MCF 10A (cell line): ENCODE data around the gene UNC13C. TPM values are rescaled to one million over a fixed set of nuclear protein-coding genes. Genes with fewer than 3 reads are reported as not detected.

Experiments used
- BruUV-seq: library from RNA; stranded (reverse); fragments of 400-500 nt; replicated peaks from 2 replicates; lab custom pipeline; 2021; lab: Mats Ljungman, UMichigan
- CTCF ChIA-PET: fragments of 300-600 bp; sonication (Branson Sonifier 250); formaldehyde crosslinking; extraction: SDS; loops from one replicate; lab custom pipeline; 2021; ENCODE audit warnings: antibody characterized with exemption, inconsistent platforms; lab: Yijun Ruan, JAX
- POLR2A ChIA-PET: fragments of 300-600, 350-650 bp; sonication (Branson Sonifier 250); formaldehyde crosslinking; extraction: SDS; loops from one replicate; lab custom pipeline; 2020; ENCODE audit warnings: antibody characterized with exemption, inconsistent platforms; lab: Yijun Ruan, JAX
- DNase-seq: peaks from one replicate; pipeline ENCODE4 v3.0.0-alpha.2; 2018; ENCODE audit not compliant: unreplicated experiment
- H3K27ac Mint-ChIP-seq: one replicate; pipeline ENCODE4 v1.8.0; 2022; ENCODE audit warnings: mild to moderate bottlenecking, low read depth, mixed read lengths; ENCODE audit not compliant: unreplicated experiment
- H3K27me3 Mint-ChIP-seq: one replicate; pipeline ENCODE4 v1.8.0; 2022; ENCODE audit warnings: mixed read lengths; ENCODE audit not compliant: insufficient read depth, unreplicated experiment
- H3K36me3 Mint-ChIP-seq: one replicate; pipeline ENCODE4 v1.8.0; 2022; ENCODE audit warnings: mild to moderate bottlenecking, moderate library complexity, mixed read lengths; ENCODE audit not compliant: insufficient read depth, unreplicated experiment
- H3K4me1 Mint-ChIP-seq: one replicate; pipeline ENCODE4 v1.8.0; 2022; ENCODE audit warnings: mixed read lengths; ENCODE audit not compliant: insufficient read depth, unreplicated experiment
- H3K4me3 Mint-ChIP-seq: one replicate; pipeline ENCODE4 v1.8.0; 2022; ENCODE audit warnings: mild to moderate bottlenecking, moderate library complexity, mixed read lengths; ENCODE audit not compliant: unreplicated experiment
- H3K9me3 Mint-ChIP-seq: one replicate; pipeline ENCODE4 v1.8.0; 2022; ENCODE audit warnings: mixed read lengths; ENCODE audit not compliant: unreplicated experiment
- CTCF ChIP-seq: fragments of 200-600 bp; IDR thresholded peaks from one replicate; pipeline ENCODE4 v1.8.0; 2022; ENCODE audit warnings: antibody characterized with exemption, mild to moderate bottlenecking; ENCODE audit not compliant: unreplicated experiment
- intact Hi-C: fragments of 100-400 bp; cut with micrococcal nuclease; formaldehyde crosslinking; loops from 2 replicates; pipeline ENCODE4 v1.14.1; 2022
- total RNA-seq: library from RNA; stranded (reverse); gene quantifications from 2 replicates; pipeline ENCODE4 v1.2.3, GENCODE V29; 2022

The UNC13C gene
- total RNA-seq, 1 experiment from 2014 or later: not detected

- no peak for DNase-seq
- intact Hi-C loops: no loop called here
- Mint-ChIP-seq H3K36me3 (no peaks in the 10 kb centered on the region), H3K4me3 (no peak overlapping the region), H3K9me3 (peaks cover 27% of the 10 kb centered on the region), H3K4me1 (no peaks in the 10 kb centered on the region), H3K27me3 (no peaks in the 10 kb centered on the region), H3K27ac (no peak overlapping the region)
- no peak for TF ChIP-seq CTCF
- POLR2A ChIA-PET: no interaction called here
- CTCF ChIA-PET: interaction anchor here (0.7 kb wide), 1 partner anchor 799 kb away, joined by 3 read pairs; no protein-coding TSS in a partner anchor
- no TSS peak for BruUV-seq
These were observed 662.6 kb downstream of the UNC13C start for GRCh38 chr15:54640873-54641272.

DNA sequence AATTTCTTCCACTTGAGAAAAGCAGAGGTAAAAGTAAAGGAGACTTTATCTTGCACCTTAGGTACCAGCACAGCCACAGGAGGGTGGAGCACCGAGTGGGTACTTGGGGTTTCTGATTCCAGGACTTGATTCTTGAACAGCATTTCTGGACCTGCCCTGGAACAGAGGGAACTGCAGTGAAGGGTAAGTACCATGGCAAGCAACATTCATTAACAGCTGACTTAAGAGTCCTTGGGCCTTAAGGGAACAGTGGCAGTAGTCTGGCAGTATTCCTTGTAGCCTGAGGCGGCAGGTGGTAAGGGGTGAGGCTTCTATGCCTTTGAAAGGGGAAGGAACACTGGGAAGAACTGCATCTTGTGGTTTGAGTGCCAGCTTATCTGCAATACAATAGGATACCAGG, 666.6 kb downstream of the UNC13C start:
- POLR2A ChIA-PET: no interaction called here
- H3K27ac Mint-ChIP-seq: no peak overlapping the region
- H3K4me1 Mint-ChIP-seq: no peaks in the 10 kb centered on the region
- no peaks in the 10 kb centered on the region for H3K27me3 Mint-ChIP-seq
- CTCF ChIA-PET: no interaction called here
- no peak for DNase-seq
- intact Hi-C loops: no loop called here
- TF ChIP-seq CTCF: no peak
- H3K4me3 Mint-ChIP-seq: no peak overlapping the region
- H3K36me3 Mint-ChIP-seq: no peaks in the 10 kb centered on the region
- no TSS peak for BruUV-seq
- H3K9me3 Mint-ChIP-seq: peaks cover 33% of the 10 kb centered on the region

DNA sequence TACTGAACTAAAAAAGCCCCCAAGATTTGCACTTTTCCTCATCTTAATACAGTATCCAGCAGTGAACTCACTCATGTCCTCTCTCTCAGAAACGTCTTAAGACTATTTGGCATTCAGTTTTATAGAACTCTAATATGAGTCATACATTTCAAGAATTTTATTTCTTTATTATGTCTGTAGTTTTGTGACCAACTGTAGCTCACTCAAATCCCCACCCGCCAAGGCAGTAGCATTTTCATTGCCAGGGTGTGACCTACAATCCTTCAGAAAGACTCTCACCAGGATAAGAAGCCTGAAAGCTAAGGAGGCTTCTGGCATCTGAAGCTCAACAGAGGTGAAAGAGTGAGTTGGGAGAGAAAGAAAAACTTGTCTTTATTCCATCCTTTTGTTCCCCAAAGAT, 681.4 kb downstream of the UNC13C start:
- Mint-ChIP-seq H3K9me3 (no peaks in the 10 kb centered on the region), H3K4me3 (no peak overlapping the region), H3K27me3 (no peaks in the 10 kb centered on the region), H3K36me3 (no peaks in the 10 kb centered on the region), H3K27ac (no peak overlapping the region), H3K4me1 (no peaks in the 10 kb centered on the region)
- no TSS peak for BruUV-seq
- intact Hi-C loops: no loop called here
- ChIA-PET POLR2A (no interaction called here), CTCF (no interaction called here)
- no peak for DNase-seq
- TF ChIP-seq CTCF: no peak

DNA sequence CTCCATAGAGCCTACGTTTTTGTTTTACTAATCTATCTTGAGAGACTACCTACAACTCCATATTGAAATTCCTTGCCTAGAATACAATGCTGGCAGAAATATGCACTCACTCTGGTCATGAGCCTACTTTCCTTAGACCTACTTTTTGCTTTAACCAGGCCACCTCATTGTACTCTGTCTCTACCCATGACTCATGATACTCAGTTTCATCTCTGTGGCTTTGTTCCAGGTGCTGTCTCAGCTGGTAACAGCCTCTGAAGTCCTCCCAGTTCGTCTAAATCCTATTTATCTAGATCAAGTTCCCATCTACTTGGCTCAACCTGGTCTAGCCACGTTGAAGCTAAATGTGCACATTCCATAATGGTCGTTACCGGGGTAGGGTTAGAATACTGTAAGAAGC, 682.1 kb downstream of the UNC13C start:
- POLR2A ChIA-PET: no interaction called here
- Mint-ChIP-seq H3K27me3 (no peaks in the 10 kb centered on the region), H3K4me1 (no peaks in the 10 kb centered on the region), H3K27ac (no peak overlapping the region), H3K36me3 (no peaks in the 10 kb centered on the region), H3K4me3 (no peak overlapping the region), H3K9me3 (no peaks in the 10 kb centered on the region)
- CTCF ChIA-PET: interaction anchor here (0.6 kb wide), 1 partner anchor 535 kb away, joined by 3 read pairs; no protein-coding TSS in a partner anchor
- TF ChIP-seq CTCF: no peak
- DNase-seq: peak; percentile 14
- BruUV-seq: no TSS peak
- intact Hi-C loops: no loop called here
